ENCODE measurements around the gene ARL6IP6. TPM values are rescaled to one million over a fixed set of nuclear protein-coding genes. Genes with fewer than 3 reads are reported as not detected.

The ARL6IP6 gene
- polyA plus RNA-seq, 3 donors = 23.3 to 24.7 (median 23.4) TPM

DNA sequence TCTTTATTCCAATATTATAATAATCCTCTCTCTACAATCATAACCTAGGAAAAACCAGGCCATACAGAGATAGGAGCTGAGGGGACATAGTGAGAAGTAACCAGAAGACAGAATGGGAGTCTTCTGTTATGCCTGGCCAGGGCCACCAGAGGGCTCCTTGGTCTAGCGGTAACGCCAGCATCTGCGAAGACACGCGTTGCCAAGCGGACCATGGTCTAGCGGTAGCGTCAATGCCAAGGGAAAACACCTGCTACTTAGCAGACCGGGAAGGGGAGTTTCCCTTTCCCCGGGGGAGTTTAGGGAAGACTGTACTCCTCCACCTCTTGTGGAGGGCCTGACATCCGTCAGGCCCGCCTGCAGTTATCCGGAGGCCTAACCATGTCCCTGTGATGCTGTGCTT lies 36.6 kb downstream of the ARL6IP6 start:
- Mint-ChIP-seq H3K27me3 (ENCODE audit: low read depth in 3 of 3) (no peaks in the 10 kb centered on the region), H3K9me3 (peaks cover 0 to 3% (median 0%) of the 10 kb centered on the region in 7 donors), H3K27ac (no peak overlapping the region), H3K4me1 (no peaks in the 10 kb centered on the region), H3K36me3 (peaks cover 61 to 72% of the 10 kb centered on the region in 2 donors), H3K4me3 (no peak overlapping the region)
- TF ChIP-seq, protein P1, sequence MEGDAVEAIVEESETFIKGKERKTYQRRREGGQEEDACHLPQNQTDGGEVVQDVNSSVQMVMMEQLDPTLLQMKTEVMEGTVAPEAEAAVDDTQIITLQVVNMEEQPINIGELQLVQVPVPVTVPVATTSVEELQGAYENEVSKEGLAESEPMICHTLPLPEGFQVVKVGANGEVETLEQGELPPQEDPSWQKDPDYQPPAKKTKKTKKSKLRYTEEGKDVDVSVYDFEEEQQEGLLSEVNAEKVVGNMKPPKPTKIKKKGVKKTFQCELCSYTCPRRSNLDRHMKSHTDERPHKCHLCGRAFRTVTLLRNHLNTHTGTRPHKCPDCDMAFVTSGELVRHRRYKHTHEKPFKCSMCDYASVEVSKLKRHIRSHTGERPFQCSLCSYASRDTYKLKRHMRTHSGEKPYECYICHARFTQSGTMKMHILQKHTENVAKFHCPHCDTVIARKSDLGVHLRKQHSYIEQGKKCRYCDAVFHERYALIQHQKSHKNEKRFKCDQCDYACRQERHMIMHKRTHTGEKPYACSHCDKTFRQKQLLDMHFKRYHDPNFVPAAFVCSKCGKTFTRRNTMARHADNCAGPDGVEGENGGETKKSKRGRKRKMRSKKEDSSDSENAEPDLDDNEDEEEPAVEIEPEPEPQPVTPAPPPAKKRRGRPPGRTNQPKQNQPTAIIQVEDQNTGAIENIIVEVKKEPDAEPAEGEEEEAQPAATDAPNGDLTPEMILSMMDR (IDR thresholded peaks at IDR 0.05) = no peak
- Histone ChIP-seq H2AFZ (ENCODE audit: insufficient read depth, low read depth, low read length, poor library complexity, severe bottlenecking) (no peak overlapping the region), H3K9me3 (replicated peaks in 1 of 2; ENCODE audit: control insufficient read depth in 1 of 2, insufficient read depth in 1 of 2, low read length in 2 of 2) (no peaks in the 10 kb centered on the region), H3K9ac (ENCODE audit: insufficient read depth, low read length, poor library complexity, severe bottlenecking) (no peak overlapping the region), H3K27ac (ENCODE audit: low read depth in 1 of 2, low read length in 2 of 2) (no peak overlapping the region), H4K20me1 (ENCODE audit: insufficient read depth, low read length) (no peaks in the 10 kb centered on the region), H3K79me2 (ENCODE audit: insufficient read depth, low read length) (peaks cover 3% of the 10 kb centered on the region), H3K27me3 (ENCODE audit: control insufficient read depth in 2 of 2, insufficient read depth in 2 of 2, low read length in 2 of 2) (no peaks in the 10 kb centered on the region), H3K4me3 (replicated peaks in 1 of 3; ENCODE audit: low read depth in 2 of 3, low read length in 3 of 3) (no peak overlapping the region), H3K4me2 (replicated peaks; ENCODE audit: extremely low read depth, low read length, poor library complexity, severe bottlenecking) (no peak overlapping the region), H3K4me1 (ENCODE audit: control insufficient read depth in 1 of 2, insufficient read depth in 2 of 2, low read length in 2 of 2) (no peaks in the 10 kb centered on the region), H3K36me3 (replicated peaks in 1 of 2; ENCODE audit: control insufficient read depth in 1 of 2, insufficient read depth in 2 of 2, low read length in 2 of 2) (peaks cover 48 to 94% of the 10 kb centered on the region in 2 donors)
- WGBS (ENCODE audit: insufficient coverage) = 100% methylated on average over 8 of the region's 13 CpGs
- intact Hi-C loops (cut with micrococcal nuclease) = no loop called here
- no peak for DNase-seq

GRCh38 chr2:152759290-152760072 lies 41.1 kb downstream of the ARL6IP6 start:
- Mint-ChIP-seq H3K4me3 (no peak overlapping the region), H3K36me3 (peaks cover 53 to 57% of the 10 kb centered on the region in 2 donors), H3K27me3 (ENCODE audit: low read depth in 3 of 3) (no peaks in the 10 kb centered on the region), H3K27ac (no peak overlapping the region), H3K4me1 (no peaks in the 10 kb centered on the region), H3K9me3 (peaks cover 0 to 2% (median 0%) of the 10 kb centered on the region in 7 donors)
- Histone ChIP-seq H4K20me1 (ENCODE audit: insufficient read depth, low read length) (no peaks in the 10 kb centered on the region), H3K4me3 (replicated peaks in 1 of 3; ENCODE audit: low read depth in 2 of 3, low read length in 3 of 3) (no peak overlapping the region), H3K4me2 (replicated peaks; ENCODE audit: extremely low read depth, low read length, poor library complexity, severe bottlenecking) (no peak overlapping the region), H3K4me1 (ENCODE audit: control insufficient read depth in 1 of 2, insufficient read depth in 2 of 2, low read length in 2 of 2) (no peaks in the 10 kb centered on the region), H3K79me2 (ENCODE audit: insufficient read depth, low read length) (no peaks in the 10 kb centered on the region), H3K9me3 (replicated peaks in 1 of 2; ENCODE audit: control insufficient read depth in 1 of 2, insufficient read depth in 1 of 2, low read length in 2 of 2) (no peaks in the 10 kb centered on the region), H2AFZ (ENCODE audit: insufficient read depth, low read depth, low read length, poor library complexity, severe bottlenecking) (no peak overlapping the region), H3K36me3 (replicated peaks in 1 of 2; ENCODE audit: control insufficient read depth in 1 of 2, insufficient read depth in 2 of 2, low read length in 2 of 2) (peaks cover 36 to 83% of the 10 kb centered on the region in 2 donors), H3K27ac (ENCODE audit: low read depth in 1 of 2, low read length in 2 of 2) (no peak overlapping the region), H3K27me3 (ENCODE audit: control insufficient read depth in 2 of 2, insufficient read depth in 2 of 2, low read length in 2 of 2) (no peaks in the 10 kb centered on the region), H3K9ac (ENCODE audit: insufficient read depth, low read length, poor library complexity, severe bottlenecking) (no peak overlapping the region)
- 100% methylated on average over 1 of the region's 6 CpGs for WGBS (ENCODE audit: insufficient coverage)
- intact Hi-C loops (cut with micrococcal nuclease) = no loop called here
- TF ChIP-seq, protein P1 (IDR thresholded peaks at IDR 0.05) = no peak
- no peak for DNase-seq
